ENCODE measurements around the gene LGALS3BP. TPM values are rescaled to one million over a fixed set of nuclear protein-coding genes. Genes with fewer than 3 reads are reported as not detected.

LGALS3BP gene
- total RNA-seq, 1 donor from 2014 or later, result 12.6 TPM

- no peak for DNase-seq (ENCODE audit: low spot score)
- no peak overlapping the region for H3K27ac Mint-ChIP-seq (ENCODE audit: unreplicated experiment)
- TF ChIP-seq CTCF (IDR thresholded peaks at IDR 0.05; ENCODE audit: unreplicated experiment), result no peak
- no peaks in the 10 kb centered on the region for H3K9me3 Mint-ChIP-seq (ENCODE audit: unreplicated experiment)
- H3K4me3 Mint-ChIP-seq (ENCODE audit: unreplicated experiment), result no peak overlapping the region
- peaks cover 6% of the 10 kb centered on the region for H3K27me3 Mint-ChIP-seq (ENCODE audit: unreplicated experiment)
- H3K4me1 Mint-ChIP-seq (ENCODE audit: unreplicated experiment), result peaks cover 7% of the 10 kb centered on the region
- no peaks in the 10 kb centered on the region for H3K36me3 Mint-ChIP-seq (ENCODE audit: low read depth, unreplicated experiment)
Observed at GRCh38 chr17:78937561-78937960, 42.2 kb downstream of the LGALS3BP start.

DNA sequence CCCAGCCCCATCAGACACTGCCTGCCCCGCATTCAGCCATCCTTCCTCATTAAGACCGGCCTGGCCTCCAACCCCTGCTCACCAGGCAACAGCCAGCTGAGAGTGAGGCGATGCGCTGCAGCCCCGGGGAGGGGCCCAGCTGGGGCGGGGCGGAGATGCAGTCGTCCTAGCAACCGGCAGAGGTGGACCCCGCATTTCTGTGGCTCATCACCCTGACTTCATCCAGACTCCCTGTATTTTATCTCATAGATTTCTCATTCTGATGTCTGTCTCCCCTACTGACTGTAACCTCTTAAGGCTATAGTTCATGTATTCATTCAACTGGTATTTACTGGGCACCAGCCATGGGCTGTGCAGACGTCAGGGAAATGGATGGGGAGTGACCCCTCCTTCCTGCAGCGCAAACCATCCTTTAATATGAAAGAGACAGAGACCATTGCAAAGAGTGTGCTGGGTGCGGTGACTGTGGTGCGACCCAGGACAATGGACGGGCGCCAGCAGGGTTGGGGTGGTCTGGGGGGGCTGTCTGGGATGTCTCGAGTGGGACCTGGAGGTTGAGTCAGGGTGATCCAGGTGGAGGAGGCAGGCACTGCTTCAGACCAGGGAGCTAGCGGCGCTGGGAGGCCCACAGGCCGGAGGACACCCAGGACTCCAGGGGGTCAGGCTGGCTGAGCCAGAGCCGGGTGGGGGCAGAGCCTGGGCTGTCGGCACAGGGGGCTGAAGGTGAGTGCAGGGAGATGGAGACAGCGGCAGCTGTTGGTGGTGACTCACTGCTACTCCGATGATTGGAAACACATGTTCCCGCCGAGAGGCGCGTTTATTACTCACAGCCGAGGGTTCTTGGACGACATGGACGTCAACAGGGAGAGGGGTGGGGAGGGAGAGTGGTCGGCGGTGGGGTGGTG, 44.1 kb downstream of the LGALS3BP start:
- no peak for DNase-seq (ENCODE audit: low spot score)
- no peak for TF ChIP-seq CTCF (IDR thresholded peaks at IDR 0.05; ENCODE audit: unreplicated experiment)
- no peaks in the 10 kb centered on the region for H3K9me3 Mint-ChIP-seq (ENCODE audit: unreplicated experiment)
- H3K4me3 Mint-ChIP-seq (ENCODE audit: unreplicated experiment), result no peak overlapping the region
- peaks cover 6% of the 10 kb centered on the region for H3K27me3 Mint-ChIP-seq (ENCODE audit: unreplicated experiment)
- no peak overlapping the region for H3K27ac Mint-ChIP-seq (ENCODE audit: unreplicated experiment)
- H3K4me1 Mint-ChIP-seq (ENCODE audit: unreplicated experiment), result peaks cover 7% of the 10 kb centered on the region
- H3K36me3 Mint-ChIP-seq (ENCODE audit: low read depth, unreplicated experiment), result no peaks in the 10 kb centered on the region

- Mint-ChIP-seq H3K4me1 (ENCODE audit: unreplicated experiment) (peaks cover 7% of the 10 kb centered on the region), H3K36me3 (ENCODE audit: low read depth, unreplicated experiment) (no peaks in the 10 kb centered on the region), H3K9me3 (ENCODE audit: unreplicated experiment) (no peaks in the 10 kb centered on the region), H3K4me3 (ENCODE audit: unreplicated experiment) (no peak overlapping the region), H3K27me3 (ENCODE audit: unreplicated experiment) (peaks cover 6% of the 10 kb centered on the region), H3K27ac (ENCODE audit: unreplicated experiment) (no peak overlapping the region)
- TF ChIP-seq CTCF (IDR thresholded peaks at IDR 0.05; ENCODE audit: unreplicated experiment), result no peak
- DNase-seq (ENCODE audit: low spot score), result no peak
Observed at GRCh38 chr17:78934681-78935418, 44.9 kb downstream of the LGALS3BP start.

- DNase-seq (ENCODE audit: low spot score), result no peak
- no peaks in the 10 kb centered on the region for H3K36me3 Mint-ChIP-seq (ENCODE audit: low read depth, unreplicated experiment)
- H3K9me3 Mint-ChIP-seq (ENCODE audit: unreplicated experiment), result no peaks in the 10 kb centered on the region
- no peak overlapping the region for H3K4me3 Mint-ChIP-seq (ENCODE audit: unreplicated experiment)
- peaks cover 7% of the 10 kb centered on the region for H3K4me1 Mint-ChIP-seq (ENCODE audit: unreplicated experiment)
- peaks cover 6% of the 10 kb centered on the region for H3K27me3 Mint-ChIP-seq (ENCODE audit: unreplicated experiment)
- TF ChIP-seq CTCF (IDR thresholded peaks at IDR 0.05; ENCODE audit: unreplicated experiment), result no peak
- H3K27ac Mint-ChIP-seq (ENCODE audit: unreplicated experiment), result no peak overlapping the region
Observed at GRCh38 chr17:78933959-78934568, 45.7 kb downstream of the LGALS3BP start.
